Upper lobe of left lung (tissue), 4 donors: ENCODE measurements around the gene MRPL42.

Experiments
- CTCF ChIP-seq, 6 experiments: fragments of 450-650 bp in 4 of 6; fragments of 200-600 bp in 2 of 6; sonication (generic) in 2 of 6; IDR thresholded peaks; one replicate each; pipeline ENCODE4 v1.5.1; 2016 to 2019; ENCODE audit warnings: antibody characterized with exemption in 6 of 6
- POLR2A ChIP-seq, 4 donors: fragments of 450-650 bp; IDR thresholded peaks; one replicate each; pipeline ENCODE4 v1.5.1; 2016 to 2017; ENCODE audit warnings: antibody characterized with exemption in 4 of 4, mild to moderate bottlenecking in 2 of 4
- POLR2AphosphoS5 ChIP-seq, 2 donors: sonication (generic); formaldehyde crosslinking; IDR thresholded peaks; one replicate each; pipeline ENCODE4 v1.5.1; 2017; ENCODE audit warnings: antibody characterized with exemption in 2 of 2

- no peak for TF ChIP-seq CTCF (IDR thresholded peaks at IDR 0.05)
- TF ChIP-seq POLR2AphosphoS5 (IDR thresholded peaks at IDR 0.05) = no peak
- TF ChIP-seq POLR2A (IDR thresholded peaks at IDR 0.05) = no peak
These were observed 1.5 kb upstream of the MRPL42 start for GRCh38 chr12:93465841-93466240.
